Heart left ventricle (tissue), 13 donors: ENCODE measurements around the gene CACNA2D1.

Experiments
- POLR2A ChIP-seq, 2 donors: fragments of 450-650 bp; IDR thresholded peaks; one replicate each; pipeline ENCODE4 v1.6.1; 2017; ENCODE audit warnings: antibody characterized with exemption in 2 of 2, mild to moderate bottlenecking in 2 of 2, moderate library complexity in 2 of 2
- TF ChIP-seq, protein P1 (sequence below), 12 donors: fragments of 200-600 bp; sonication (generic) in 4 of 12; IDR thresholded peaks; one replicate each; pipeline versions ENCODE4 v1.5.0 to v1.8.0; 2018 to 2022; ENCODE audit warnings: antibody characterized with exemption in 12 of 12, mild to moderate bottlenecking in 5 of 12
- donor health status: ischemic (EF 13 %, LVEDD 7.1; RV severe dilation, severe dysfunction).
- donor health status: DM: no; HTN: yes; CAD: no.
- donor health status: DM: no; HTN: no; CAD: no.
- donor health status: ischemic (EF 25% LVEDD 6.9; RV normal size, moderate dysfunction).
- donor health status: ischemic (EF 25% LVEDD 5.7; RV mildly dilated, moderate dysfunction).
- donor health status: ischemic (EF 35%, LVEDD 5.7; RV mildly dilated, moderate dysfunction).
- donor health status: nonischemic (EF 11% LVEDD 7.7; RV severe dilation, severe dysfunction).
- donor health status: DM: yes; HTN: yes; CAD: no.
- donor health status: PGD.
- donor health status: ischemic (EF 29% LVEDD 5.4; RV normal size, mild dysfunction).
- donor health status: nonischemic (EF 23%, LVEDD 6.1; RV moderate dilation, normal function).

- TF ChIP-seq, protein P1, sequence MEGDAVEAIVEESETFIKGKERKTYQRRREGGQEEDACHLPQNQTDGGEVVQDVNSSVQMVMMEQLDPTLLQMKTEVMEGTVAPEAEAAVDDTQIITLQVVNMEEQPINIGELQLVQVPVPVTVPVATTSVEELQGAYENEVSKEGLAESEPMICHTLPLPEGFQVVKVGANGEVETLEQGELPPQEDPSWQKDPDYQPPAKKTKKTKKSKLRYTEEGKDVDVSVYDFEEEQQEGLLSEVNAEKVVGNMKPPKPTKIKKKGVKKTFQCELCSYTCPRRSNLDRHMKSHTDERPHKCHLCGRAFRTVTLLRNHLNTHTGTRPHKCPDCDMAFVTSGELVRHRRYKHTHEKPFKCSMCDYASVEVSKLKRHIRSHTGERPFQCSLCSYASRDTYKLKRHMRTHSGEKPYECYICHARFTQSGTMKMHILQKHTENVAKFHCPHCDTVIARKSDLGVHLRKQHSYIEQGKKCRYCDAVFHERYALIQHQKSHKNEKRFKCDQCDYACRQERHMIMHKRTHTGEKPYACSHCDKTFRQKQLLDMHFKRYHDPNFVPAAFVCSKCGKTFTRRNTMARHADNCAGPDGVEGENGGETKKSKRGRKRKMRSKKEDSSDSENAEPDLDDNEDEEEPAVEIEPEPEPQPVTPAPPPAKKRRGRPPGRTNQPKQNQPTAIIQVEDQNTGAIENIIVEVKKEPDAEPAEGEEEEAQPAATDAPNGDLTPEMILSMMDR (IDR thresholded peaks at IDR 0.05) = no peak
- no peak for TF ChIP-seq POLR2A (IDR thresholded peaks at IDR 0.05)
These were observed 149.2 kb downstream of the CACNA2D1 start for GRCh38 chr7:82294382-82294784.
